HS-27A (cell line): Measurements from ENCODE around the gene RGS16.

Experiments
- DNase-seq: peaks from one replicate; pipeline ENCODE4 v3.0.0-alpha.2; 2012; ENCODE audit warnings: low read depth, missing footprints

RGS16 gene

GRCh38 chr1:182580736-182581135 lies 23.5 kb downstream of the RGS16 start:
- DNase-seq, result no peak

- no peak for DNase-seq
These were observed 28.5 kb downstream of the RGS16 start for GRCh38 chr1:182575540-182576149.

- no peak for DNase-seq
These were observed 30.0 kb downstream of the RGS16 start for GRCh38 chr1:182574156-182574555.

GRCh38 chr1:182570611-182570970 lies 33.6 kb downstream of the RGS16 start:
- no peak for DNase-seq

- no peak for DNase-seq
These were observed 34.1 kb downstream of the RGS16 start for GRCh38 chr1:182569939-182570610.

- no peak for DNase-seq
These were observed 35.4 kb downstream of the RGS16 start for GRCh38 chr1:182568647-182569284.

- no peak for DNase-seq
These were observed 36.6 kb downstream of the RGS16 start for GRCh38 chr1:182567629-182568028.

GRCh38 chr1:182565537-182565936 lies 38.7 kb downstream of the RGS16 start:
- DNase-seq, result no peak

- no peak for DNase-seq
These were observed 39.7 kb downstream of the RGS16 start for GRCh38 chr1:182564406-182565004.

GRCh38 chr1:182563095-182563494 lies 41.1 kb downstream of the RGS16 start:
- DNase-seq, result no peak

GRCh38 chr1:182561456-182561855 lies 42.7 kb downstream of the RGS16 start:
- no peak for DNase-seq

- no peak for DNase-seq
These were observed 43.7 kb downstream of the RGS16 start for GRCh38 chr1:182560392-182560984.

GRCh38 chr1:182556279-182556678 lies 47.9 kb downstream of the RGS16 start:
- DNase-seq, result no peak

- no peak for DNase-seq
These were observed 48.7 kb downstream of the RGS16 start for GRCh38 chr1:182555493-182555892.

- DNase-seq, result no peak
These were observed 51.7 kb downstream of the RGS16 start for GRCh38 chr1:182552527-182552926.

- no peak for DNase-seq
These were observed 54.4 kb downstream of the RGS16 start for GRCh38 chr1:182549811-182550210.

GRCh38 chr1:182549346-182549745 lies 54.8 kb downstream of the RGS16 start:
- no peak for DNase-seq
